ENCODE measurements around the gene KLHL17.

DNA sequence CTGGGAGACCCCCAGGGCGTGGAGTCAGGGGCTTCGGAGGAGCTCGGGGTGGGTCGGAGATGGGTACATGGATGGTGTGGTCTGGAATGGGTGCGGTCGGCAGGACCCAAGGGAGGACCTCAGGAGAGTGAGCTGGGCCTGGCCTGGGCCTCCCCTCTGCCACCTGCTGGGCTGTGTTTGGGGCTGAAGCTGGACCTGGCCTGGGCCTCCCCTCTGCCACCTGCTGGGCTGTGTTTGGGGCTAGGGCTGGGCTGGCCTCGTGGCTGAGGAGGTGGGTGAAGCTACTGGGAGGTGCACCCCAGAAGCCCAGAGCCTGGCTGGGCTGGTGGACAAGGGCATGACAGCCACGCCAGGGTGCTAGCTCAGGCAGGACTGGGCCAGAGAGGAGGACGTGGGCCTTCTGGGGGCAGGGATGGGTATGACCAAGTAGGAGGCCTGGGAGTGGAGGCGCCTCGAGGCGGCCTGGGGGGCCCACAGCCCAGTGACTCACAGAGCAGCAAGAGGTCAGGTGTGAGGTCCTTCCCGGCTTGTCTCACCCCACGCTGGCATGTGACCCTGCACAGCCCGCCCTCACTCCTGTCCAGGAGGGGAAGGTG lies 22.2 kb upstream of the KLHL17 start:
- no peak for TF ChIP-seq EZH2phosphoT487 (IDR thresholded peaks at IDR 0.05; ENCODE audit: insufficient read depth, low read depth)
- no peak for TF ChIP-seq EZH2 (IDR thresholded peaks at IDR 0.05; ENCODE audit: insufficient read depth, poor library complexity, severe bottlenecking)

Measured in GM23248 (cell line).